Neural progenitor cell (in vitro differentiated cells): ENCODE measurements around the gene RLN3.

Source experiments
- CTCF ChIP-seq: fragments of 200-600 bp; sonication (generic); IDR thresholded peaks from 2 replicates; pipeline ENCODE4 v1.5.1; 2017; ENCODE audit warnings: antibody characterized with exemption, mild to moderate bottlenecking
- EZH2 ChIP-seq: fragments of 200-600 bp; sonication (generic); IDR thresholded peaks from 2 replicates; pipeline ENCODE4 v1.6.1; 2017; ENCODE audit warnings: antibody characterized with exemption, mild to moderate bottlenecking, moderate library complexity
- EZH2phosphoT487 ChIP-seq: fragments of 200-600 bp; sonication (generic); IDR thresholded peaks from 2 replicates; pipeline ENCODE4 v1.6.1; 2017; ENCODE audit warnings: antibody characterized with exemption

- no peak for TF ChIP-seq CTCF
- TF ChIP-seq EZH2 = no peak
- no peak for TF ChIP-seq EZH2phosphoT487
Observed at GRCh38 chr19:13996928-13997630, 30.9 kb upstream of the RLN3 start.
